DMS153 (cell line): Measurements from ENCODE around the gene C13orf42.

Source experiments
- DNase-seq: peaks from one replicate; lab custom pipeline; 2025; lab: John Stamatoyannopoulos, UW

Gene C13orf42

GRCh38 chr13:51065372-51066090 is 45.5 kb downstream of the C13orf42 start:
- DNase-seq = no peak

GRCh38 chr13:51064753-51065152 is 46.3 kb downstream of the C13orf42 start:
- no peak for DNase-seq

GRCh38 chr13:51063909-51064308 is 47.2 kb downstream of the C13orf42 start:
- DNase-seq = no peak

- no peak for DNase-seq
These were observed 52.5 kb downstream of the C13orf42 start for GRCh38 chr13:51058461-51059167.

GRCh38 chr13:51057906-51058305 is 53.2 kb downstream of the C13orf42 start:
- DNase-seq = no peak

GRCh38 chr13:51057001-51057400 is 54.1 kb downstream of the C13orf42 start:
- no peak for DNase-seq

DNA sequence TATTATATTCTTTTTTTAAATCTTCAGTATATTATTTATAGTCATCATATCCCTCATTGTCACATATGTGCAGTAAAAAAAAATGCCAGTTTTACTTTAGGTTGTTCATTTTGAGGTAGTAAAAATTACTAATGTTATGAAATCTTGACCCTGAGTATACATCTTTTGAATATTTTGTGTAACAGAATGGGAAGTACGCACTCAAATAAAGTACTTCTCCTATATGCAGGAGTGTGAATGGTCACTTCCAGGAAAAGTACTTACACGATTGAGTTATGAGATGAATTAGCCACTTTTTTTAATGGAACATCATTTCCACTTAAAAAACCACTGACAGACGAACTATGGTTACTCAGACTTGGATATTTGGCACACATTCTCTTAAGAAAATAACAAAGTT is 58.5 kb downstream of the C13orf42 start:
- no peak for DNase-seq

DNA sequence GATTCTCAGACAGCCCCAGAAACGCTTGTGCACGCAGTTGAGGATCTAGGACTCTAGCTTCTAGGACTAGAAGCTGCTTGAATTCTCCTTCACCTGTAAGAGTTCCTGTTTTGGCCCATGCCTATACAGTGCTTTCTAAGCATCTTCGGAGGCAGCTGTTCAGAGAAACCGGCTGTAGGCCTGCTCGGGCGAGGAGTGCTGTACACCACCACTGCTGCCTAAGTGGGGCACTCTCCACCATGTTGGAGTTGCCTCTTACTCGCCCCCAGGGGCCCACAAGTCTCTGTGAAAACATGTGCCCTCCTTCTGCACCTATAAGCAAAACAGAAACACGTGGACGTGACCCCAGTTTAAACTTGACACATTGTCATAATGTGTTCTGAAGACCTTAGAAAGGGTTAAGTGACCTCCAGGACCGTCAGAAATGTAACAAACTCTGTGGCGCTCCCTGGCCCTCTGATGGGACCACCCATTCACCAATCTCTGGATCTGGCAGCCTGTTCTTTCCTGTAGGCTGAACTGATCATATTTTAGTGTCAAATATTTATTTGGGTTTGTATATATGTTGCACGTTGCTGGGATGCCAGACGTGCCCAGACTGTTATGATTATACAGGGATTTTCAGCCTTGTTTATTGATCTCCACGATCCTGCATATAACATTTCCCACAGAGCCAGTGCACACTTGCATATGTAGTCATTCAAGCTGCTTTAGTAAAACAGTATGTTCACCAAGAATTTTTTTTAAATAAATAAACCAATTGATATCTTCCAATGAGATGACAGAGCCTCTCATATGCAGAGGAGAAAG is 60.8 kb downstream of the C13orf42 start:
- no peak for DNase-seq

GRCh38 chr13:51048616-51049015 is 62.5 kb downstream of the C13orf42 start:
- DNase-seq = no peak

DNA sequence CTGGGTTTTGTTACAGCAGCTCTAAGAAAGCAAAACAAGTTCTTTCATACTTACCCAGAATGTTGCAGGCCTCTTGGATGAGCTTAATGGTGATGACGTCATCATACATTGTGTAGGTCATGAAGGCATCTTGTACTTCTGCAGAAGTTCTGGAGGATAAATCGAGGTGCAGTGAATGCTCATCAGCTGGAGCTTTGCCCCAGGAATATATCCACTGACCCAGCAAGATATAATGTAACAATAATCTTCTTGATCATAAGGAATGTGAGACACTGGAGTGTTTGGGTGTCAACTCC is 63.0 kb downstream of the C13orf42 start:
- DNase-seq = no peak

DNA sequence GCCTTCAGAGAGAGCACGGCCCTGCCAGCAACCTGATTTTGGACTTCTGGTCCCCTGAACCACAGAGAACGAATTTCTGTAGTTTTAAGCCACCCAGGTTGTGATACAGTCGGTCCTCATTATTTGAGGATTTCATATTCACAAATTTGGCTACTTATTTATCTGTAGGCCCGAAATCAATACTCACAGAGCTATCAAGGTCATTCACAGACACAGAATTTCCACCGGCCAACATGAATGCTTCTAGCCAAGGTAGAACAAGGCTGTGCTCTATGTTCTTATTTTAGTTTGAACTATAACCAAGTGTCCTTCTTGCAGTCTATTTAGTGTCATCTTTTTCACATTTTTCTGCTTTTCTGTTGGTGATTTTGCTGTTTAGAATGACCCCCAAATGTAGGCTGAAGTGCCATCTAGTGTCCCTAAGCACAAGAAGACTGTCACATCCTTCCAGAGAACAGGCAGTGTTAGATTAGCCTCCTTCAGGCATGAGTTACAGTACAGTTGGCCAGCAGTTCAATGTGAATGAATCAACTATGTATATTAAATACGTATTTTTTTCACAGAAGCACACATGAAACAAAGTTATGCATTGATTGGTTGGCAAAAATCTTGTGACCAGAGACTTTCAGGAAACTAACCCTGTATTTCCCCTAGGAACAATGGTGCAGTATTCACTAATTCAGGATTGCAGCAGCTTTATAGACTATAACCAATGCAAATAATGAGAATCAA is 63.5 kb downstream of the C13orf42 start:
- DNase-seq = no peak

GRCh38 chr13:51045451-51045850 is 65.6 kb downstream of the C13orf42 start:
- DNase-seq = no peak

DNA sequence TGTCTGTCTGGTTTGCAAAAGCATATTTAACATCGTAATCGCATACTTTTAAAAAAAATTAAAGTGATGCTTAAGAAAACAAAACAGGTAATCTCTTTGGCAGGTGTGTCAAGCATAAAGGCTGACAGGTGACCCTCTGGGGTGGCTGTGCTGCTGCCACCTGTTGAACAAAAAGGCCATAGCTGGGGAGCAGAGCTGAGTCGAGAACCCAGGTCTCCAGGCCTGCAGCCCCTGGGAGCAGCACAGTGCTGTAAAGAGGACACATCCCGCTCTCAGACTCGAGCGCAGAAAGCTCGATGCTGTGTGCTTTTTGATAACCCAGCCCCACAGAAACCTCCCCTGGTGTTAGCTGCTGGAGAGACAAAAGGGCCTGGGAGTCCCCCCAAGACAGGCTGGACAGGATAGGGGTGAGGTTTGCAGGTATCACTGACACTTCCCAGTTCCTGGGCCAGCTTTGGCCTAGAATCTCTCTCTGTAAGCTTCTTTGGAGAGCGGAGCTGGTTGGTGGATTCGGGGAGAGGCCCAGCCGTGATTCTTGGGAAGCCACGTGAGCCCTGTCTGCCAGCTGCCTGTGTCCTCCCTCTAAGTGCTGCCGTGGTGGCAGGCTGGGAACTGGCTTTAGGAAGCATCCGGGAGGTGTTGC is 66.9 kb downstream of the C13orf42 start:
- DNase-seq = no peak

- DNase-seq = no peak
These were observed 67.8 kb downstream of the C13orf42 start for GRCh38 chr13:51043310-51043709.

- DNase-seq = no peak
These were observed 69.4 kb downstream of the C13orf42 start for GRCh38 chr13:51041710-51042109.

- DNase-seq = no peak
These were observed 69.9 kb downstream of the C13orf42 start for GRCh38 chr13:51041126-51041525.

DNA sequence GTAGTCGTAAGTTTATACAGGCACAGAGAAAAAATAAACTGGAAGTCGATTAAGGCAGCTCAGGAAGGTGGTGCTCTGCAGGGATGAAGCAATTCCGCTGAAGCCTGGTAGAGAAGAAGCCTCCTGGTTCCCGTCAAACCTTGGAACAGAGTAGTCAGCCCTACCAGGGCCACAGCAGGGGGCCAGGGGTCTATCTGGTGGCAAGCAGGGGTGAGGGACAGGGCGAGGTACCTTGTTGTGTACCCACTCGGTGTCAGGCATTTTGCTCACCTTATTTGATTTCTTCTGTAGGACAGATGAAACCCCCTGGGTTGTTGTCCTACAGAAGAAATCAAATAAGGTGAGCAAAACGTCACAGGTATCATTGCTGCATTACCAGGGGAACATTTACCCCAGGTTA is 70.6 kb downstream of the C13orf42 start:
- DNase-seq = no peak

DNA sequence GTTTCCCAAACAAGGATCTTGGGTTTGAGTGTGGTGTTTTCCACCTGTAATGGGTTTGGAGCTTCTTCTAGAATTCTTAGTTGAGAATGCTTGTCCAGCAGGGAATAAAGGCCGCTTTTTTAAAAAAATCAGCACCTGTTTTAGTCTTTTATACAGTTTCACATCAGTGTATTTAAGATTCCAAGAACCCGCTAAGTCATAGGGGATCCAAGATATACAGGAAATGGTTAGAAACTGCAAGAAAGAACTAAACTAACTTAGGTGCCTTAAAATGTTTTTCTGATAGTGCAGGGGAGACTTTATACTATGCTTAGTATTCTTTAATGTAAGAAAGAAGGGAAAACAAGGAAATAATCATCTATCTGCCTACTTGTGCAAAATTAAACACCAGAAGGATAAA is 74.7 kb downstream of the C13orf42 start:
- no peak for DNase-seq

DNA sequence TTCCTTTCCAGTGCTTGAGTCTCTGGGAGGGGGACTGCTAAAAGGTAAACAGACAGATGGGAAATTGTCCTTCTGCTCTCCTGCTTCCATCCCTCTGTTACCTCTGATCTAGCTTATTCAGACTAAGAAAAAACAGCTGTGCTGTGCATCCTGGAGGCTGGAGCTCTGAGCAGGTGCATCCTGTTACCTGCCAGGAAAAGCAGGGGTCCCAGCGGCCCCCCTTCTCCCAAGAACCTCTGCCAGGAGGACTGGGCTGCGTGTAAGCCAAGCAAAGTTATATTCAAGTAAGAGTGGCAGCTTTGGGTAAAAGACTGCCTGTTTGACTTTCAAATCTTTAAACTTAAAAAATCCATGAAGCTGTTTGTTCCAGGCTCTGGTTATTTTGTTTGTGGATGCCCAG is 75.1 kb downstream of the C13orf42 start:
- DNase-seq = peak; percentile 27

DNA sequence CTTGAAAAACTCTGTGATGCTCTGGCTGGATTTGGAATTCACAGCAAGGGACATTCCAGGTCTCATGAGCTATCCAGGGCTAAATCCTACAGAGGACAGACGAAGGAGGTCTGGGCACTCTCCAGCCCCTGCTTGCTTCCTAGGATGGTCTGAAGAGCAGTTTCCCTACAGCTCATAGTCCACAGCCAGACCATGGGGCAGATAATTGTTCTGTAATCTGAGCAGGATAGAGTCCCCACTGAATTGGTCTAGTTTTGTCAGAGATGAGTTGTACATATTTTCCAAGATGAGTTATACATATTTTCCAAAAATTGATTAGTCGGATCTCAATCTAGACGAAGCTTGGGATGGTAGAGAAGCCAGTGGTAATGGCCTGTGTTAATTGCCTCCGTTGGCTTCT is 75.6 kb downstream of the C13orf42 start:
- DNase-seq = no peak

GRCh38 chr13:51034906-51035305 is 76.2 kb downstream of the C13orf42 start:
- peak; percentile 77 for DNase-seq
